SU-DHL-6 (cell line): ENCODE data around the gene WDTC1.

Source experiments
- EZH2phosphoT487 ChIP-seq: fragments of 200-600 bp; sonication (generic), shearing (Covaris generic); conservative IDR thresholded peaks from 2 replicates; pipeline ENCODE4 v1.6.1; 2018; ENCODE audit warnings: mild to moderate bottlenecking, antibody characterized with exemption, low read length, moderate library complexity, mixed read lengths
- TF ChIP-seq, protein P1 (sequence below): fragments of 200-600 bp; sonication (generic); IDR thresholded peaks from one replicate; pipeline ENCODE4 v1.5.1; 2017; ENCODE audit warnings: antibody characterized with exemption, mild to moderate bottlenecking, low read length, moderate library complexity; ENCODE audit not compliant: insufficient read depth, poor library complexity, severe bottlenecking

DNA sequence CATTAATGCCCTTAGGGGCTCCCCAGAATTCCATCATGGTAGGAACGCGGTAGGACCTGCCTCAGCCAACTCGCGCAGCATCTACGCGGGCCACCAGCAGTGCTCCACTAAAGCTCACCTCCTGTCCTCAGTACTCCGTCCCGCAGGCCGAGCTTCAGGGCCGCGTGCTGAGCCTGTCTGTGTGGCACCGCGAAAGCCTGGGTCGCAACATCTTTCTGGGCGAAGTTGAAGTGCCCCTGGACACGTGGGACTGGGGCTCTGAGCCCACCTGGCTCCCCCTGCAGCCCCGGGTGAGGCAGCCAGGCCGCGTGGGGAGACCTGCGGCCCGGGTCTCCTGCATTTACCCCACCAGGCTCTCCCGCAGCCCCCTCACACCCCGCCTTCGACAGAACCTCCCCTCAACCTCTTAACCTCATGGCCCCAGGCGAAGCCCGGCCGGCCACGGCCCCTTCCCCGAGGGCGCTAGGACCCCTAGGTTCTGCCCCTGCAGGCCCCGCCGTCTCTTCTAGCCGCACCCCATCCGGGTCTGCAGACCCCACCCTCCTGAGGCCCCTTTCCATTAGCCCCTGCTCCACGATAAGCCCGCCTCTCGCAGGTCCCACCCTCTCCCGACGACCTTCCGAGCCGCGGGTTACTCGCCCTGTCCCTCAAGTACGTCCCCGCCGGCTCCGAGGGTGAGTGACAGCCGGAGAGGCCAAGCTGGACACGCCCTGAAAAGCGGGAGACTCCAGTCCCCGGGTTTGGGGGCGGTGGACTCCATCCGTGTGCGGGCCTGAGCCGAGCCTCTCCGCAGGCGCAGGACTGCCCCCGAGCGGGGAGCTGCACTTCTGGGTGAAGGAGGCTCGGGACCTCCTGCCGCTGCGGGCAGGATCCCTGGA, 116.5 kb downstream of the WDTC1 start:
- TF ChIP-seq, protein P1, sequence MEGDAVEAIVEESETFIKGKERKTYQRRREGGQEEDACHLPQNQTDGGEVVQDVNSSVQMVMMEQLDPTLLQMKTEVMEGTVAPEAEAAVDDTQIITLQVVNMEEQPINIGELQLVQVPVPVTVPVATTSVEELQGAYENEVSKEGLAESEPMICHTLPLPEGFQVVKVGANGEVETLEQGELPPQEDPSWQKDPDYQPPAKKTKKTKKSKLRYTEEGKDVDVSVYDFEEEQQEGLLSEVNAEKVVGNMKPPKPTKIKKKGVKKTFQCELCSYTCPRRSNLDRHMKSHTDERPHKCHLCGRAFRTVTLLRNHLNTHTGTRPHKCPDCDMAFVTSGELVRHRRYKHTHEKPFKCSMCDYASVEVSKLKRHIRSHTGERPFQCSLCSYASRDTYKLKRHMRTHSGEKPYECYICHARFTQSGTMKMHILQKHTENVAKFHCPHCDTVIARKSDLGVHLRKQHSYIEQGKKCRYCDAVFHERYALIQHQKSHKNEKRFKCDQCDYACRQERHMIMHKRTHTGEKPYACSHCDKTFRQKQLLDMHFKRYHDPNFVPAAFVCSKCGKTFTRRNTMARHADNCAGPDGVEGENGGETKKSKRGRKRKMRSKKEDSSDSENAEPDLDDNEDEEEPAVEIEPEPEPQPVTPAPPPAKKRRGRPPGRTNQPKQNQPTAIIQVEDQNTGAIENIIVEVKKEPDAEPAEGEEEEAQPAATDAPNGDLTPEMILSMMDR, result no peak
- no peak for TF ChIP-seq EZH2phosphoT487
